Activated CD4-positive, alpha-beta T cell treated with anti-CD3 and anti-CD28 coated beads for 48 hours (primary cell): ENCODE measurements around the gene ASTL.
"Not testable (repeated sequence)": the region's sequence is repeated elsewhere in the genome, so short reads cannot be mapped to it uniquely, and the experiment has no call there.

ENCODE experiments used
- DNase-seq: peaks from one replicate; pipeline ENCODE4 v3.0.0-alpha.2; 2020

Gene ASTL

DNA sequence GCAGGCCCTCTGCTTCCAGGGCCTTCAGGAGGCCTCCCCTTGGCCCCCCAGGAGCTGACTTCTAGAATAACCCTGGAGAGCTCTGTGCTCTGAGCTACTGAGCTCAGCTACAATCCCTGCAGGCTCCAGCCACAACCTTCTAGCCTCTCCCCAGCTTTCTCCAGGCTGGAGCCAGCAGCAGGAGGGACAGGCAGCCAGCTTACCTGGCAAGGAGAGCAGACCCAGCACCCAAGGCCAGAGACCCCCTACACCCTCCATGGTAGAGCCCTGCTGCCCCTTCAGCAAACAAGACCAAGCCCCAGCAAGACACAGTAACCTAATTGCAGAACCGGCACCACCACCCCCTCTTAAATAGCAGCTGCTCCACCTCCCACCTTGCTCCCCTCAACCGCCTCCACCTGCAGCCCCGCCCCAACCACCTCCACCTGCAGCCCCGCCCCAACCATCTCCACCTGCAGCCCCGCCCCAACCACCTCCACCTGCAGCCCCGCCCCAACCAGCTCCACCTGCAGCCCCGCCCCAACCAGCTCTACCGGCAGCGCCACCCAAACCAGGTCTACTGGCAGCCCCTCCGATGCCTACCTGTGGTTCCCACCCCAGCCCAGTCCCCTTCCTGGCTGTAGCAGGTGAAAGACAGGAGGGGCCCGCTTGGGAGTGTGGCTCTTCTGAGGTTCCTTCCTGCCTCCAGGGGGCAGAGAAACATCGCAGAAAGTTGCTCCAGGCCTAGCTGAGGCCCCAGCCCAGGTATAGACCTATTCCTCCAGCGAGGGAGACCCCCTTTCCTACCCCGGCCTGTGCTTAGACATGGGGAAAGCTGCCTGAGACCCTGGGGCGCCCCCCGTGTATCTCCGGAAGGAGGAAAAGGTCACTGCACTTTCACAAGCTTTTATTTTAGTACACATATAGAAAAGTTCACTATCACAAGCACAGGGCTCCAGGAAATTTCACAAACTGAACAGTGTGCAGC lies at the start of gene ASTL:
TSS of gene ASTL (minus strand) at position 324 of the 967 bp plus-strand sequence. CDS start at position 258, 66 bp downstream.
- DNase-seq, result peak; percentile 71

DNA sequence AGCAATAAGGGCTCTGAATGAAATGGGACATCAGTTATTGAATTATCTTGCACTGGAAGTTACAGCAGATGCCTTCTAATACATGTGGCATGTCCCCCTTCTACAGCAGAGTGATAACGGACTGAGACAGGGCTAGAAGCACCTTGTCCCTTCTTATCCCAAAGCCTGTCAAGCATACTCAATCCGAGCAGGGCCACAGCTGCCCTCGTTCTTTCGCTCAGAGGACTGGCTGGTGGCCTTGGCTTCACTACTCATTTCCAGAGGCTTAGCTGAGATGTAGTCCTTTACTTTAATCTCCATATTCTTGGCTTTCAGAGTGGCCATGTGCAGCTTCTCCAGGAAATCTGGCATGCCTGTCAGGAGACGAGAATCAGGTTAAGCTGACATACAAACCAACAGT lies 48.3 kb upstream of the ASTL start:
- no peak for DNase-seq

DNA sequence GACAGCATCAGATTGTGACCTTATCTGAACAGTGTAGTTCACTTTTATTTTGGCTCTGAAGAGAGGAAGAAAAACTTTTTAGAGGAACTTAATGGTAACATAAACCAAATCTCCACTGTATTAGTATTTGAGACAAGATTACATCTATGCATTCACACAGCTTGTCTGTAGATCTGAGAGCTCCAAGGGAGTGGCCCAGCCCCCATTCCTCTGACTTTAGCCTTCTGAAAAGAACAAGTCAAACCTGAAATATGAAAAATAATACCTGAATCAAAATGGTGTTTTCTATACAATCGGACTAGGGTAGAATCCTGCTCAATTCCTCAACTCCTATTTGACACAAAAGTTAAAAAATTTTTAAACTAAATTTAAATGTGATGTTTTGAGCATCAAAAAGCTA lies 47.2 kb upstream of the ASTL start:
- DNase-seq, result no peak

DNA sequence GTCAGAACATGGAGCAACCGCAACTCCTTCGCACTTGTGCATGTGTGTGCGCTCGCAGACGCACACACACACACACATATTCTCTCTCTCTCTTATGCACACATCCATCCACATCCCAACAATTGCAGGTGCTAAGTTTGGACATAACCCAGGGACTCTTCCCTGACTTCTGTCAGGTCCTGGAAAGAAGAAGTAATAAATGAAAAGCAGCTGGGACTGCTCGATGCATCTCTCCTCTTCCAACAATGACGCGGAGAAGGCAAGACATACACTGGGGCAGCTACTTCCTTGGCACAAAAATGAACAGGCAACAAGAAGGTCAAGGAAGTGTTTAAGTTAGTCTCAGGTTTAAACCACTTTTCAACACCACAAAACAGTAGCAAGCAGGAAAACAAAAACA lies 46.7 kb upstream of the ASTL start:
- no peak for DNase-seq

DNA sequence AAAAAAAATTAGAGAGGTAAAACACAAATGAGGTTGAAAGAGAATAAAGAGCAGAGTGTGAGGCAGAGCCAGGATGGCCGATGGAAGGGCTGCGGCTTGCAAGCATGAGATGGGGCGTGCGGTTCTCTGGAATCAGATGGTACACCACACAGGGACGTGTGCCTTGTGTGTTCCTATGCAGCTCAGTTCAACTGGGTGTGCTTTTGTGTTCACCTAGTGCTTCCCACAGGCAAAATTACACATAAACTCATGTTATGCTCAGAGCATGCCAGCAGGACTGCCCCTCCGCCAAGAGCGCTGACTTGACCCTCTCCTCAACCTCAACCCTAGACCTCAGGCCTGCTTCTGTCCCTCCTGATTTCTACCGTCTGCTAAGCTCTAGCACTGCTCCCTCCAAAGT lies 45.9 kb upstream of the ASTL start:
- DNase-seq, result no peak

DNA sequence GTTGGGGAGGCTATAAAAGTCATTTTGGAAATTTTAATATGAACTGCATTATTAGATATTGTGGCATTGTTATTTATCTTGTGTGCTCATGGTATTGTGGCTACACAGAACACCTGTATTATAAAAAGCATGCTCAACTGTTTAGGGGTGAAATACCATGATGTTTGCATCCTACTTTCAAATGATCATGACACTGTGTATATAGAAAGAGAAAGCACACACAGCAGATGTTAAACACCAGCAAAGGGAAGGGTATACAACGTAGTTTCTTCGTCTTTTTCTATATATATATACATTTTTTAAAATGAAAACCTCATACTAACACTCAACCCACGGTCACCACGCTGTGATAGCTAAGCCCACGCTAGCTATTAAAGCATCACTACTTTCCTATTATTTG lies 43.2 kb upstream of the ASTL start:
- no peak for DNase-seq

DNA sequence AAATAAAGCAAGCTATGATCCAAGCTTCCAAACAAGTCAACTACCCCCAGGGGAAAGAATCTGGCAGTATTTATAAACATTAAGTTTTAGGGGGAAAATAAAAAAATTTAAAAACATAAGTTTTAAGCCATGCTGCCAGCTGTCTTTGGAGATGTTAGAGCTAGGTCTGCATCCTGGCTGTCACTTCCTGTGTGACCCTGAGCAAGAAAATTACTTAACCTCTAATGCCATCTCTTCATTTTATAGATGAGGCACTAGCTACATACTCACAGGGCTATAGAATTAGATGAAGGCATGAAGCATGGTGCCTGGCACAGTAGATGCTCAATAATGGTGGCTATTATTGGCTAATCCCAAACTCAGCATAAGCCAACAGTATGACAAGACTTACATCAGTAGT lies 42.2 kb upstream of the ASTL start:
- DNase-seq, result no peak

DNA sequence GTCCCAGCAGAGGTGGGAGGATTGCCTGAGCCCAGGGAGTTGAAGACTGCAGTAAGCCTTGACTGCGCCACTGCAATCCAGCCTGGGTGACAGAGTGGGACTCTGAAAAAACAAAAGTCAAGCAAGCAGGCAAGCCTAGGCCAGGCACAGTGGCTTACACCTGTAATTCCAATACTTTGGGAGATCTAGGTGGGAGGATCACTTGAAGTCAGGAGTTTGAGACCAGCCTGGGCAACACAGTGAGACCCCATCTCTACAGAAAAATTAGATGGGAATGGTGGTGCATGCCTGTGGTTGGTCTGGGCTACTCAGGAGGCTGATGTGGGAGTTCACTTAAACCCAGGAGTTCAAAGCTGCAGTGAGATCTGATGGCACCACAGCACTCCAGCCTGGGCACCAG lies 41.7 kb upstream of the ASTL start:
- DNase-seq, result no peak

DNA sequence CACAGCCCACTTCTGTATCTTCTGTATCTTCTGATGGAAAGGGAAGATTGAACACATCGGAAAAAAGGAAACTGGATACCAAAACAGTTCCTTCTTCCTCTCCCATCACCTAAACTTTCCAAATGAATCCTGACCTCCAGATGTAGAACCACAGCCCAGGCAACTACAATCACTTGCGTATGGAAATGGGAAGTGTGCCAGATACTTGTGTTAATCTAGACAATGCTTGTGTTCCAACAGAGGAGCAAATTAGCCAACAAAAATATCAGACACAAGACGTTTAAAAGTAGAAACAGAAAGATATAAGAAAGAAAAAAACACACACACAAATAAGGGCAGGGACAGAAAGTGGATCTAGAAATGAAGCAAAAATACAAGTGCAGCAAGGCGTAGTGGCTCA lies 38.4 kb upstream of the ASTL start:
- DNase-seq, result no peak

DNA sequence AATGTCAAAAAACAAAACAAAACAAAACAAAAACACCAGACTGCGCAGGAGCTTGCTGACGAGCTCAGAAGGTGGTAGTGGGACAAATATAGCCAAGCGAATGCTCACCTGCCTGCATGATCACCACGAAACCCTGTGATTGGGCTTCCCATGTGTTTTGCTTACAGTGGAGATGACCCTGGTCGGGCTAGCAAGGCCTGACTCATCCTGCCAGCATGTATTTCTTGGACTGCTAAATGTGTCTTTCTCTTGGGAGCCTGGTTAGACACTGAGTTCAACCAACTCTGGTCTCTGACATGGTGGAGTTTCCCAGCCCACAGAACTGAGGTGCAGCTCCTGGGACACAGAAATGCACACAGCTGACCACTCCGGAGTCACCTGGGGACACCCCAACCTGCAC lies 37.6 kb upstream of the ASTL start:
- DNase-seq, result no peak

DNA sequence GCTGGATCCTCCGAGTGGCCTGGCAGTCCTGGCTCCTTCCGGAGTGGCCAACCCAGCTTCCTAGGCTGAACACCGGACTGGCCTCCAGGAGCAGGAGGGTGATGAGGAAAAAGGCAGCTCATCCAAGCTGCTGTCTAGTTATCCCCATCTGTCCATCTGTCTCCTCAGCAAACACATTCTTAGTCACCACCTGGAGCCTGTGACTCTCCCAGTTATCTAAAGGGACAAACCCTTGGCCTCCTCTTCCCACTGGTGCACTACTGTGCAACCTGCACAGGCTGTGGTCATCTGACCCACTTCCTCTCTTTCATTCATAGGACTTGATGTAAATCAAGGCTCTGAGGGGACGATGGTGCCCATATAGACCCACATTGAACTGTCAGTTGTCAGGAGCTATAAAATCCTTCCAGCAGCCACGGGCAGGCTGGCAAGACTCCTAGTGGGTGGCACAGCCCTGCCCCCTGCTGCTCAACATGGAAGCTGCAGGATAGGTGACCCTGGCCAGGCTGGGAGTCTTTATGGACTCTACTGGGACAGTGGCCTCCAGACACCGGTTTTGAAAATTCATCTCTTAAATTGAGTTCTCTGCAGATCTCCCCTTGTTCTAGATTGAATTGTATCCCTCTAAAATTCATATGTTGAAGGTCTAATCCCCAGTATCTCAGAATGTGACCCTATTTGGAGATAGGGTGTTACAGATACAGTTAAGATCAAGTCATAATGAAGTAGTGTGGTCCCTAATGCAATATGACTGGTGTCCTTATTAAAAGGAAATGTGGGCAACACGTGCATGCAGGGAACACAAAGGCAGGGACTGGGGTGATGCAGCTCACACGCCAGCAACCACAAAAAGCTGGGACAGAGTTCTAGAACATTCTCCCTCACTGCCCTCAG lies 36.2 kb upstream of the ASTL start:
- DNase-seq, result peak; percentile 91

DNA sequence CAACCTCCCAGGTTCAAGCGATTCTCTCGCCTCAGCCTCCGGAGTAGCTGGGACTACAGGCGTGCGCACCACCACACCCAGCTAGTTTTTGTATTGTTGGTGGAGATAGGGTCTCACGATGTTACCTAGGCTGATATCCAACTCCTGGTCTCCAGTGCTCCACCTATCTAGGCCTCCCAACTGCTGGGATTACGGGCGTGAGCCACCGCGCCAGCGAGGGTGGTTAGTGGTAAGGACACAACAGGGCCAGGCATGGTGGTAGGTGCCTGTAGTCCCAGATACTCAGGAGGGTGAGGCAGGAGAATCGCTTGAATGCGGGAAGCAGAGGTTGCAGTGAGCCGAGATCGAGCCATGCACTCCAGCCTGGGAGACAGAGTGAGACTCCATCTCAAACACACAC lies 33.5 kb upstream of the ASTL start:
- DNase-seq, result no peak

DNA sequence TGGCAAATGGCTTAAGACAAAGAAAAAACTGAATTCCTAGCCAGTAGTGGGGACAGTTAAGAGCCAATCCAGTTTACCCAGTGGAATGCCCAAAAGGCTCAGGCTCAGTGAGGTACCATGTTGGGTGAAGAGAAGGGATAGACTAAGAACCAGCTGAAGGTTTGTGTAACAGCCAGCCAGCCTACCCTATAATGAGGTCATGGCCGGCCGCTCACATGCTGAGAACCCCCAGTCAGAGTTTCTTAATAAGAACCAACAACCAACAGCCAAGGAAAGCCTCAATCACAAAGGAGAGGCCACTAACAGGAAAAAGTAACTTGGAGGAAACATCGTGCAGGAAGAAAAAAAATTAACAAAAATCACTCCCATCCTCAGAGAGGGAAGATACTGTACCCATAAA lies 32.3 kb upstream of the ASTL start:
- no peak for DNase-seq

DNA sequence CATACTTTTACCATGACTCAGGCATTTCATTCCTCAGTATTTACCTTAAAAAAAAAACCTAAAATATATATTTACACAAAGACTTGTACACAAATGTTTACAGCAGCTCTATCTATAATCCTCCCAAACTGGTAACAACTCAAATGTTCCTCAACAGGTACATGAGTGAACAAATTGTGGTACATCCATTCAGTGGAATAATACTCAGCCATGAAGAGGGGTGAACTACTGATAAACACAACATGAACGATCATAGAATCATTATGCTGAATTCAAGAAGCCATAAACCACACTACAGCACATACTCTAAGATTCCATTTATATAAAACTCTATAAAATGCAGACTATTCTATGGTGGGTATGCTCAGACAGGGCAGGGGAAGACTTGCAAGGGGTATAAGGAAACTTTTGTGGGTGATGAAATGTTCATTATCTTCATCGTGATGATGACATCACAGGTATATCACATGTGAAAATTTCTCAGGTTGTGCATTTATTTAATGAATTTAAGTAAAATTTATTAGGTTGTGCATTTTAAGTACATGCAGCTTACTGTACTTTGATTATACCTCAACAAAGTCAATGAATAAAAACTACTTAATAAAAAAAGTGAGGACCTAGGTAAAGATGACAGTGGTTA lies 31.7 kb upstream of the ASTL start:
- DNase-seq, result no peak

DNA sequence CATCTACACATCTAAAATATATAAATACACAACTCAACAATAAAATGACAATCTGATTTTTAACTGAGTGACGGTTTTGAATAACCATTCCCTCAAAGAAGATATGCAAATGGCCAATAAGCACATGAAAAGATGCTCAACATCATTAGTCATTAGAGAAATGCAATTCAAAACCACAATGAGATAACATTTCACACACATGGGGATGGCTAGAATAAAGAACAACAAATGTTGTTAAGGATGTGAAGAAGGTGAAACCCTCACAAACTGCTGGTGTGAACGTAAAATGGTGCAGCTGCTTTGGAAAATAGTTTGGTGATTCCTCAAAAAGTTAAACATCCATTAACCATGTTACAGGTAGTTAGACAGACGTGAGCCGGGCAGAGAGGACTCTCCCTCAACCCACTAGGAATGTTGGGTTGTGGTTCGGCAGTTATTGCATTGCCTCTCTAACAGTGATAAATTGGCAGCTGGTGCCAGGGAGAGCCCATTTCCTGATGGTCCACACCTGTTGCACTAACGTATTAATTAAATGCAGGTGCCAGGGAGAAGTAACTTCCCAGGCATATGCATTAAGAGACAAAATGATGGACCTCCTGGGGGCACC lies 29.2 kb upstream of the ASTL start:
- no peak for DNase-seq

DNA sequence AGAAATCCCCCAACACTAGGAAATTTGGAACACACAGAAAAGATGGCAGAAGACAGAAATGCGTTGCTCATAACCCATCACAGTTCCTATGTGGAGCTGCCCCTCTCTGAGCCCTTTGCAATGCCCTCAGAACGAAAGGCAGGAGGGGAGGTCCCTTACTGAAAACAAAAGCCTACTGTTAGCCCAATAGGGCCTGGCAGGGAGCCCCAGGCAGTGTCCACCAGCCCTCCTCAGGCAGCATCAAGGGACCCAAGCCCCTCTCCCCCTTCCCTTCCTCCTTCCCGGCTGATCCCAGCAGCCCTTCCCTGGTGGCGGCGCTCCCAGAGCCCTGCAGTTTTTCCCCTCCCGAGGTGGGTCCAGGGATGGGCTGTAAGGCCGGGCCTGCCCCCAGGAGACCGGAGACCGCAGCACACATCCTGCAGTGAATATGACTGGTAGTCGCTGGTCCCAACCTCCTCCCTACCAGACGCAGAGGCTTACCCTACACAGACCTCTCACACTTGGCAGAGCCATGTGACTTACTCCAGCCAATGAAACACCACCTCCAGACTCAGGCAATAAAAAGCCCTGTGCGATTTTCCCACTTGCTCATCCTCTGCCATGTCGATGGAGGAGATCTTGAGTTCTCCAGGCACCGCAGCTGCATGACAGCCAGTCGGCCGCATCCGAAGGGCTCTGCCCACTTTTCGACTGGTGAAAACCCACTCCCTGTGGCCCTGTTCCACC lies 26.3 kb upstream of the ASTL start:
- DNase-seq, result peak; percentile 82

DNA sequence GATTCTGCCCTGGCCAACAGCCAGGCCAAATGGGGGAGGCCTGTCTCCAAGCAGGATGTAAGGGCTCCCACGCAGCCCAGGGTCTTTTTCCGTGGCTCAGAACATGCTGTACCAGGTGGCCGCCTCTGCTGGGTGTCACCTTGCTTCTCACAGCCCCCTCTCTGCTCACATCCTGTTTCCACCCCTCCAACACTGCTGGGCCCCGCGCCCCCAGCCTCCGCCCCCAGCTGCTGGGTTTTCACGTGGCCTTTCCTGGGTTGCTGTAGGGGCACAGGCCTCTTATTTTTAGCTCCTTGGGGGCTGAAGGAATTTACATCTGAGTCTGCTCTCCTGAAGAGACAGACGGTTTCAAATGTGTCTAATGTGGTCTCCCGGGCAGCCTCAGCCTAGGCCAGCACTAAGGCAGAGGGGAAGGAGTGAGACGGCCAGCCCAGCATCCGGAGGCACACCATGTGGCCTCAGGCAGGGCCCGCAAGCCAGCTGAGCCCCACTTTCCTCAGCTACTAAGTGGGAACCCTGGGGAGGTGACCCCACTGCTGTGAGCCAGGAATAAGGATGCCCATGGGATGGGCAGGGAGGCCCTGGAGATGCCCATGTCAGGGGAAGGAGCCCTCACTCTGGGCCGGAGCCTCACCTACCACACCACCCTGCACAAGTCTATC lies 25.6 kb upstream of the ASTL start:
- DNase-seq, result peak; percentile 89

DNA sequence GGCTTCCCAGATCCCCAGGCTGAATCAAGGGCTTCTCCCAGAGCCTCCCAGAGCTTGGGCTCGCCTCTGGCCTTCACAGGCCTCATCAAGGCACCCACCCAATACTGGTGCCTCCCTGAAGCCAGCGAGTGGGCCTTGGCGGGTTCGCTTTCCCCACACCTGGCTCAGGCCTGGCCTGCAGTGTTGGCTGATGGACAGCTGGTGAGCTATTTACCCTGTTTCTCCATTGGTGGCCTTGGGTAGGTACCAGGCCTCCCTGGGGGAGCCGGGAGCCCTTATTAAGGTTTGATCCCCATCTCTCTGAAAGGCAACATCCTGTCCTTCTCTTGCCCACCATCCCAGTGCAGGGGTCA lies 25.1 kb upstream of the ASTL start:
- DNase-seq, result no peak

DNA sequence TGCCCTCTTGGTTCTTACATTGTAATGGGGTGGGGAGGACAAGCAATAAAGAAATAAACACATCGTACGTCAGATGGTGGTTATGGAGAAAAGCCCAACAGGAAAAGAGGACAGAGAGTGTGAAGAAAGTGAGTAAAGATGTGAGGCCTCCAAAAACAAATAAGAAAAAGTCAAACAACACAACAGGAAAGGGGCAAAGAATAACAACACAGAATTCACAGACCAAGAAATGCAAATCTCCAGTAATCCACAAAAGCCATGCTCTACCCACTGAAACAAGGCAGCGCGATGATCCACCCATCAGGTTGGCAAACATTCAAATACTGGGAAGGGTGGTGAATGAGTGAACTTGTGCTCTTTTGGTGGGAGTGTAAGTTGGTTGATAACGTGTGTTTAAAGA lies 23.6 kb upstream of the ASTL start:
- no peak for DNase-seq

DNA sequence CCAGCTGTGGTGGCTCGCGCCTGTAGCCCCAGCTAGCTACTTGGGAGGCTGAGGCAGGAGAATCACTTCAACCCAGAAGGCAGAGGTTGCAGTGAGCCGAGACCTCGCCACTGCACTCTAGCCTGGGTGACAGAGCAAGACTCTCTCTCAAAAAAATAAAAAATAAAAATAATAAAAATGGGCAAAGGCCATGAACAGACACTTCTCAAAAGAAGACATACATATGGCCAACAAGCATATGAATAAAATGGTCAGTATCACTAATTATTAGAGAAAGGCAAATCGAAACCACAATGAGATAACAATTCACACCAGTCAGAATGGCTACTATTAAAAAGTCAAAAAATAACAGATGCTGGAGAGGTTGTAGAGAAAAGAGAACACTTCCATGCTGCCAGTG lies 22.1 kb upstream of the ASTL start:
- DNase-seq, result not testable (repeated sequence)

DNA sequence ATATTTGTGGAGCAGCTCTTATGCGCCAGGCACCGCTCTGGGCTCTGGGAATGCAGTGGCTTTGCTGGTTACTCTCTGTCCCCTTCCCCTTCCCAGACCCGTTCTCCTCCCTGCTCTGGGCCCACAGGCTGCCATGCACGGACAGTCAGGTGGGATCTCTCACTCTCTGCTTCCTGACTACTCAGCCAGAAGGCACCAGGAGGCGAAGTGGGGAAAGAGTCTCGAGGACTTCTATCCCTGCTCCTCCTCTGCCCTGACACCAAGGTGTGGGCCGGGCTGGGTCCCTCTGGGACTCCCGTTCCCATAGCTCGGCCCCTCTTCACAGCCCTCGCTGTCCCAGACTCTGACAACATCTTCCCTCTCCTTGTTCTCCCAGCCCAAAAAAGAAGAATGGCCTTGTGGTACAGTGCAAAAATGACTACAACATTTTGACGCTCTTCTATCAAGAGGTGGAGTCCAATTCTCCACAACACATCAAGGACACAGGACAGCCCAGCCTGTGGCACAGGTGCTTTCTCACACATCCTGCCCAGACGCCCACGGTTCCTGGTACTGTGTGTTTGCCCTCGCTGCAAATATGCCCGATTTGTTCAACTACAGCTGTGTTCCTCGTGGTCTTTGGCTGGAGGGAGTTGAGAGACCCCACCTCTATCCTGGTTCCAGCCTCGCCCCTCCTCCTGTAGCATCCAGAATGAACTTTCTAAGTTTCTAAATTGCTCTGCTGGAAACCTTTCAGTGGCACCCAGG lies 21.0 kb upstream of the ASTL start:
- peak; percentile 80 for DNase-seq
